H9 (cell line): ENCODE measurements around the gene SRPK3. TPM values are rescaled to one million over a fixed set of nuclear protein-coding genes. Genes with fewer than 3 reads are reported as not detected.

ENCODE experiments used
- DNase-seq: peaks from one replicate; pipeline ENCODE4 v3.0.0-alpha.2; 2017
- H2AFZ ChIP-seq: one replicate; pipeline ENCODE4 v1.6.1; 2013; ENCODE audit warnings: mild to moderate bottlenecking, low read length, control low read depth, moderate library complexity
- H2AK5ac ChIP-seq: 2 replicates; pipeline ENCODE4 v1.6.1; 2013; ENCODE audit warnings: low read length, control low read depth, mixed read lengths; ENCODE audit not compliant: insufficient read length
- H2BK120ac ChIP-seq: one replicate; pipeline ENCODE4 v1.6.1; 2013; ENCODE audit warnings: low read depth, mild to moderate bottlenecking, low read length, control low read depth, inconsistent platforms; ENCODE audit not compliant: poor library complexity, severe bottlenecking
- H2BK12ac ChIP-seq: 2 replicates; pipeline ENCODE4 v1.6.1; 2013; ENCODE audit warnings: low read length, control low read depth, mixed read lengths, low read depth; ENCODE audit not compliant: insufficient read length
- H2BK15ac ChIP-seq: 2 replicates; pipeline ENCODE4 v1.6.1; 2013; ENCODE audit warnings: low read depth, low read length, control low read depth
- H2BK20ac ChIP-seq: one replicate; pipeline ENCODE4 v1.6.1; 2013; ENCODE audit warnings: low read depth, mild to moderate bottlenecking, low read length, control low read depth, inconsistent platforms; ENCODE audit not compliant: poor library complexity, severe bottlenecking
- H2BK5ac ChIP-seq: 2 replicates; pipeline ENCODE4 v1.6.1; 2013; ENCODE audit warnings: low read length, control low read depth, mixed read lengths; ENCODE audit not compliant: insufficient read length
- H3K14ac ChIP-seq: 2 replicates; pipeline ENCODE4 v1.6.1; 2013; ENCODE audit warnings: low read length, control low read depth; ENCODE audit not compliant: insufficient read depth
- H3K18ac ChIP-seq: 2 replicates; pipeline ENCODE4 v1.6.1; 2013; ENCODE audit warnings: low read depth, mild to moderate bottlenecking, mixed read lengths, low read length, control low read depth; ENCODE audit not compliant: insufficient read length
- H3K23ac ChIP-seq: 2 replicates; pipeline ENCODE4 v1.6.1; 2013; ENCODE audit warnings: low read length, control low read depth, mixed read lengths, low read depth; ENCODE audit not compliant: insufficient read length
- H3K23me2 ChIP-seq: 2 replicates; pipeline ENCODE4 v1.6.1; 2013; ENCODE audit warnings: low read depth, mild to moderate bottlenecking, mixed read lengths, low read length, control low read depth; ENCODE audit not compliant: insufficient read length, poor library complexity, severe bottlenecking
- H3K27ac ChIP-seq: 2 replicates; pipeline ENCODE4 v1.5.1; 2013; ENCODE audit warnings: low read length, control low read depth, mixed read lengths, low read depth; ENCODE audit not compliant: insufficient read length
- H3K27me3 ChIP-seq: 2 replicates; pipeline ENCODE4 v1.6.1; 2013; ENCODE audit warnings: low read length, control low read depth, inconsistent platforms; ENCODE audit not compliant: insufficient read depth
- H3K4ac ChIP-seq: 2 replicates; pipeline ENCODE4 v1.6.1; 2013; ENCODE audit warnings: low read depth, mild to moderate bottlenecking, control low read depth, inconsistent platforms, low read length, moderate library complexity
- H3K4me1 ChIP-seq: 2 replicates; pipeline ENCODE4 v1.6.1; 2013; ENCODE audit warnings: low read length, control low read depth, inconsistent platforms; ENCODE audit not compliant: insufficient read depth
- H3K4me2 ChIP-seq: 2 replicates; pipeline ENCODE4 v1.6.1; 2013; ENCODE audit warnings: low read length, control low read depth, mixed read lengths; ENCODE audit not compliant: insufficient read length, insufficient read depth
- H3K56ac ChIP-seq: 2 replicates; pipeline ENCODE4 v1.6.1; 2013; ENCODE audit warnings: low read depth, mild to moderate bottlenecking, mixed read lengths, low read length, control low read depth; ENCODE audit not compliant: insufficient read length
- H3K79me1 ChIP-seq: 2 replicates; pipeline ENCODE4 v1.6.1; 2013; ENCODE audit warnings: low read depth, mild to moderate bottlenecking, moderate library complexity, low read length, control low read depth, inconsistent platforms; ENCODE audit not compliant: insufficient read depth, poor library complexity, severe bottlenecking
- H3K79me2 ChIP-seq: 2 replicates; pipeline ENCODE4 v1.6.1; 2013; ENCODE audit warnings: low read length, control low read depth, inconsistent platforms; ENCODE audit not compliant: insufficient read depth
- H3K9ac ChIP-seq: 2 replicates; pipeline ENCODE4 v1.6.1; 2013; ENCODE audit warnings: low read length, control low read depth, mixed read lengths; ENCODE audit not compliant: insufficient read length; ENCODE audit errors: extremely low read depth
- H3K9me3 ChIP-seq: one replicate; pipeline ENCODE4 v1.6.1; 2013; ENCODE audit warnings: low read depth, low read length, inconsistent platforms; ENCODE audit not compliant: control insufficient read depth
- H3T11ph ChIP-seq: one replicate; pipeline ENCODE4 v1.6.1; 2013; ENCODE audit warnings: mild to moderate bottlenecking, low read length, control low read depth, inconsistent platforms
- H4K20me1 ChIP-seq: one replicate; pipeline ENCODE4 v1.6.1; 2013; ENCODE audit not compliant: control insufficient read depth, insufficient read length, insufficient read depth
- H4K5ac ChIP-seq: 2 replicates; pipeline ENCODE4 v1.6.1; 2013; ENCODE audit warnings: low read depth, mild to moderate bottlenecking, mixed read lengths, low read length, control low read depth; ENCODE audit not compliant: insufficient read length
- H4K8ac ChIP-seq: replicated peaks from 2 replicates; pipeline ENCODE4 v1.6.1; 2013; ENCODE audit warnings: low read length, control low read depth, mixed read lengths, low read depth; ENCODE audit not compliant: insufficient read length
- H4K91ac ChIP-seq: 2 replicates; pipeline ENCODE4 v1.6.1; 2013; ENCODE audit warnings: low read depth, mild to moderate bottlenecking, moderate library complexity, mixed read lengths, low read length, control low read depth; ENCODE audit not compliant: insufficient read length
- H3K27ac Mint-ChIP-seq, 3 experiments: 2 replicates in 2 of 3; 3 replicates in 1 of 3; pipeline ENCODE4 v1.8.0; 2020 to 2021; ENCODE audit warnings: mixed read lengths in 3 of 3, mild to moderate bottlenecking in 1 of 3, moderate library complexity in 1 of 3
- H3K27me3 Mint-ChIP-seq: 2 replicates; pipeline ENCODE4 v1.8.0; 2021; ENCODE audit warnings: low read depth, mild to moderate bottlenecking, moderate library complexity, mixed read lengths
- H3K36me3 Mint-ChIP-seq, 3 experiments: 2 replicates in 2 of 3; 3 replicates in 1 of 3; pipeline ENCODE4 v1.8.0; 2020 to 2021; ENCODE audit warnings: low read depth in 3 of 3, mixed read lengths in 3 of 3; ENCODE audit not compliant: insufficient read depth in 1 of 3
- H3K4me1 Mint-ChIP-seq, 2 experiments: 2 replicates each; pipeline ENCODE4 v1.8.0; 2020; ENCODE audit warnings: mixed read lengths in 2 of 2
- H3K4me3 Mint-ChIP-seq, 2 experiments: 2 replicates in 1 of 2; 3 replicates in 1 of 2; pipeline ENCODE4 v1.8.0; 2020 to 2021; ENCODE audit warnings: mild to moderate bottlenecking in 2 of 2, mixed read lengths in 2 of 2, moderate library complexity in 1 of 2
- H3K9me3 Mint-ChIP-seq, 2 experiments: 2 replicates in 1 of 2; 3 replicates in 1 of 2; pipeline ENCODE4 v1.8.0; 2020; ENCODE audit warnings: mild to moderate bottlenecking in 2 of 2, mixed read lengths in 2 of 2, moderate library complexity in 1 of 2
- CTCF ChIP-seq: fragments of 200-600 bp; sonication (generic); conservative IDR thresholded peaks from 3 replicates; pipeline ENCODE4 v1.8.0; 2021; ENCODE audit warnings: antibody characterized with exemption, mild to moderate bottlenecking
- WGBS: extraction: QIAGEN DNeasy Blood & Tissue Kit; methylation state at CpG from one replicate; pipeline ENCODE4 v1.1.7; 2013; ENCODE audit warnings: missing lambda C conversion rate, low lambda C conversion rate, mixed read lengths; ENCODE audit not compliant: insufficient read length; ENCODE audit errors: extremely low coverage; 5-methylcytosine and 5-hydroxymethylcytosine counted together
- total RNA-seq: library from RNA; stranded (reverse); gene quantifications from 2 replicates; pipeline ENCODE4 v1.2.1, GENCODE V29; 2021

The SRPK3 gene
- total RNA-seq, 1 experiment from 2014 or later: not detected

- Mint-ChIP-seq H3K4me3 (no peak overlapping the region), H3K9me3 (peaks cover 53 to 73% of the 10 kb centered on the region in 2 experiments), H3K27me3 (no peaks in the 10 kb centered on the region; the same call in 1 of the 2 replicates), H3K27ac (no peak overlapping the region), H3K4me1 (peaks cover 7 to 12% of the 10 kb centered on the region in 2 experiments; a peak in 3 of 4 replicates), H3K36me3 (peaks cover 26 to 39% (median 31%) of the 10 kb centered on the region in 3 experiments)
- Histone ChIP-seq H3K4me2 (no peak overlapping the region), H2AFZ (no peak overlapping the region), H4K5ac (no peak overlapping the region), H4K8ac (no peak overlapping the region), H3K27ac (no peak overlapping the region), H3K9me3 (peaks cover 23% of the 10 kb centered on the region), H3K23me2 (peaks cover 4% of the 10 kb centered on the region), H2AK5ac (no peak overlapping the region), H3K23ac (no peak overlapping the region), H2BK5ac (no peak overlapping the region), H3K56ac (no peak overlapping the region), H2BK20ac (no peak overlapping the region), H4K91ac (no peak overlapping the region), H3K4me1 (no peaks in the 10 kb centered on the region), H2BK120ac (no peak overlapping the region), H3K18ac (no peak overlapping the region), H2BK12ac (no peak overlapping the region), H3K9ac (no peak overlapping the region), H4K20me1 (no peaks in the 10 kb centered on the region), H3K27me3 (no peaks in the 10 kb centered on the region), H3K4ac (no peak overlapping the region), H3K79me2 (peaks cover 4% of the 10 kb centered on the region; the same call in 1 of the 2 replicates), H2BK15ac (no peak overlapping the region), H3T11ph (no peak overlapping the region), H3K79me1 (no peaks in the 10 kb centered on the region), H3K14ac (no peak overlapping the region)
- DNase-seq: no peak
- TF ChIP-seq CTCF: no peak
- WGBS: no CpG with 5 or more reads among the region's 15 CpGs
Observed at GRCh38 chrX:153797415-153798015, 16.7 kb downstream of the SRPK3 start.
